GM19328 (cell line): Measurements from ENCODE around the gene DCTN4.
"Not testable (repeated sequence)": the region's sequence is repeated elsewhere in the genome, so short reads cannot be mapped to it uniquely, and the experiment has no call there.

ENCODE experiments used
- ATAC-seq: cut with Tn5 transposase; IDR thresholded peaks from one replicate; pipeline ENCODE4 v1.9.1; 2021; ENCODE audit warnings: mild to moderate bottlenecking, moderate library complexity; ENCODE audit not compliant: unreplicated experiment

Gene DCTN4

DNA sequence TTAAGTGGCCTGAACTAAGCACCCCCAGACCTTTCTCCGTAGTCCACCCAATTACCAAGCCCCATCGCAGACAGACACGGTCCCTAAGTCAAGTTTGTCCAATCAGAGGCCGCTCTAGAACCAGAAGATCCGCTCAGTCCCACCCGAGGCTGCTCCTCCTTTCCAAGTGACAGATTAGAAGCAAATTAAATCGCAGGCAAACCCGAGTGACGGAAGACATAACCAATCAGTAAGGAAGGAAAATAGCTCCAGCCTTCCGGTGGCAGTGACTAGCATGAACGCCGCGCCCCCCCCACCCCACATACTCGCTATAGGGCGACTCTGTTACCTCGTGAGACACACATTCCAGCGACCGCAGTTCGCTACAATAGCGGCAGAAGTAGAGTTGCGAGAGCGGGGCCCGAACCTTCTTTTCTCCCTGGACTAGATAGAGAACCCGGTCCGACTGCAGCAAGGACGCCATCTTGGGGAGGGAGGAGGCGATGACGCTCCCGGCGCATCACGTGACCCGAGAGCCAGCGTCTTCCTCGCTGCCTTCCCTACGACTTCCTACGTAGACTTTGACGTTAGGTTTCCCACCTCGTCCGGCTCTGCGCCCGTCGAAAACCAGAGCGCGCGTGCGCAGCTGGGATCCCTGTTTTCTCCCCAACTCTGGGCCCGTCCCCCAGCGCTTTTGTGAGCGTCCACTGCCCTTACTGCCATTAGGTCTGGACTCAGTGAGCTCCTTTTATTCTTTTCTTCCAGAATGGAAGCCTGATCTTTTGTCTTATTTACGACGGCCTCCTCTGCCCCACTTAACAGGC is at the start of gene DCTN4:
Gene DCTN4 (minus strand): TSS at position 487 of the 803 bp plus-strand sequence. CDS start 24 bp downstream, at position 463.
- ATAC-seq, result peak; percentile 97

DNA sequence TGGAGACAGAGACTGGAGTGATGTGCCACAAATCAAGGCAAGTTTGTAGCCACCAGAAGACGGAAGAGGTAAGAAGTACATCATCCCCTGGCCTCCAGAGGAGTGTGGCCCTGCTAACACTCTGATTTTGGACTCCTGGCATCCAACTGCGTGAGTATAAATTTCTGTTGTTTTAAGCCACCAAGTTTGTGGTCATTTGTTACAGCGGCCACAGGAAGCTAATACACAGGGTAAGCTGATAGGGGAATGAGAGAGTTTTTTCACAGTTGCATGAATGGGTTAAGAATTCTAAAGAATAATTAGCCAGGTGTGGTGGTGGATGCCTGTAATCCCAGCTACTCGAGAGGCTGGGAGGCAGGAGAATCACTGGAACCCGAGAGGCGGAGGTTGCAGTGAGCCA is 45.6 kb upstream of the DCTN4 start:
- ATAC-seq, result no peak

DNA sequence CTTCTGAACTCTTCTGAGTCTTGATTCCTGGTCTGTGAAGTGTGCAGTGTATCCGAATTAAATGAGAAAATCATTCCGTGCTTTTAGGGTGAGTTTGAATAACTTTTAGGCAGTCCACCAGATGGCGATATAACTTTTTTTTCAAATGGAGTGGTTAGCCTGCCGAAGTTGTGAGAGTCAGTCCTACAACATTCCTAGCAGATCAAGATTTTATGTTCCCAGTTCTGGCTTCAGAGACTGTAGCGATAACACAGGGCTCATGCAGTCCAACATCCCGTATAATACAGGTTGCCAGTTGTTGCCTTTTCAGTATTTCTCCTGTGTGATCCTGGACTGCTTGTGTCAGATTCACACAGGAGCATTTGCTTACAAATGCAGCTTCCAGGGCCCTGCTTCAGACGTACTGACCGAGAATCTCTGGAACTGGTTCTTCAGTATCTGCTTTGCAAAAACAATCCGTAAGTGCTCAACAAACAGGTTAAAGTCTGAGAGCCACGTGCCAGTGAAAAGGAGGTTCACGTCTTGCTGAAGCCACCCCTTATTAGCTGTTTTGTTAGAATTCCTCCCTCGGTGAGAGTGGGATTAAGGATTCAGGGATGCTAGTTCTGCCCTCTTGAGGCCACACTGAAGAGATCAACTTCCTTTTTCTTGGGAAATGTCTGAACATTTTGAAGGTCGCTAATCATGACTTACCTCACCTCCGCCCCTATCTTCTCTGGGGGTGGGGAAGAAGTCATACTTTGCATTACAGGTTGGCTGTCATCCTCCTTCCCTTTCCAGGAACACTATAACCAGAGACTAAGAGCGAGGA is 42.5 kb upstream of the DCTN4 start:
- no peak for ATAC-seq

DNA sequence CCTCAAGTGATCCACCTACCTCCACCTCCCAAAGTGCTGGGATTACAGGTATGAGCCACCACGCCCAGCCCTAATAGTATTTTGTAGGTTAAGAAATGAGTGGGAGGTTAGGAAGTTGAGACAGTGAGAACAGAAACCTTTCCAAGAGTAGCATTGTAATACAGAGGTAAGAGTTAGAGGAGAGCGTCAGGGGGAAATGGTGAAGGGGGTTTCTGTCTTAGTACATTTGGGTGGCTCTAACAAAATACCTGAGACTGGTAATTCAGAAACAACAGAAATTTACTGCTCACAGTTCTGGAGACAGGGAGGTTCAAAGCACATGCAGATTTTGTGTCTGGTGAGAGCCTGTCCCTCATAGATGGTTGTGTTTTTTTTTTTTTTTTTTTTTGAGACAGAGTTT is 38.6 kb upstream of the DCTN4 start:
- ATAC-seq, result no peak

DNA sequence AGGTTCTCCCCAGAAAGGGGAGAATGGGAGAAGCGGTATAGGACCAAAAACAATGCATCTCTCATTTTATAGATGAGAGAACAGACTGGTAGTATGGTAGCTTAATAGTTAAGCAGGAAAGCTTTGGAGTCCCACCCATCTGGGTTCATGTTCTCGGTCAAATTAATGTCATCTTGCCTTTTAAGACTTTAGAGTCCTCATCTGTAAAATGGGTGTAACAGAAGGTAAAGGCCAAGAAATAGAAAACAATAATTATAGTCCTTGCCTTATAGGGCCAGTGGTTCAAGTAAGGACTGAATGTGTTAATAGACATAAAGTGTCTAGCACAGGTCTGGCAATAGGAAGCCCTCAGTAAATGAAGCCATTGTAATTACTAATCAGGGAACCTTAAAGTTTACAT is 36.1 kb upstream of the DCTN4 start:
- no peak for ATAC-seq

DNA sequence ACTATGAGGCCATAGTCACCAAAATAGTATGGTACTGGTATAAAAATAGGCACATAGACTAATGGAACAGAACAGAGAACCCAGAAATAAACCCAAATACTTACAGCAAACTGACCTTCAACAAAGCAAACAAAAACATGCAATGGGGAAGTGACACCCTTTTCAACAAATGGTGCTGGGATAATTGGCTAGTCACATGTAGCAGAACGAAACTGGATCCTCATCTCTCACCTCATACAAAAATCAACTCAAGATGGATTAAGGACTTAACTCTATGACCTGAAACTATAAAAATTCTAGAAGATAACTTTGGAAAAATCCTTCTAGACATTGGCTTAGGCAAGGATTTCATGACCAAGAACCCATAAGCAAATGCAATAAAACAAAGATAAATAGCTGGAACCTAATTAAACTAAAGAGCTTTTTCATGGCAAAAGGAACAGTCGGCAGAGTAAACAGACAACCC is 34.6 kb upstream of the DCTN4 start:
- ATAC-seq, result not testable (repeated sequence)

DNA sequence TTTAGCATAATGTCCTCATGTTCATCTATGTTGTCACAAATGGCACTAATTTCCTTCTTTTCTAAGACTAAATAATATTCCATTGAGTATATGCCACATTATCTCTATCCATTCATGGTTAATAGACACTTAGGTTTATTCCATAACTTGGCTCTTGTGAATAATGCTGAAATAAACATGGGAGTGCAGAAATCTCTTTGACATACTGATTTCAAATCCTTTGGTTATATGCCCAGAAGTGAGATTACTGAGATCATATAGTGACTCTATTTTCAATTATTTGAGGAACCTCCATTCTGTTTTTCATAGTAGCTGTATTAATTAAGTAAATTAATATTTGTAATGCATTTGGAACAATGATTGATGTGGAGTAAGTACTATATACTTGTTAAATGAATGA is 32.7 kb upstream of the DCTN4 start:
- no peak for ATAC-seq

DNA sequence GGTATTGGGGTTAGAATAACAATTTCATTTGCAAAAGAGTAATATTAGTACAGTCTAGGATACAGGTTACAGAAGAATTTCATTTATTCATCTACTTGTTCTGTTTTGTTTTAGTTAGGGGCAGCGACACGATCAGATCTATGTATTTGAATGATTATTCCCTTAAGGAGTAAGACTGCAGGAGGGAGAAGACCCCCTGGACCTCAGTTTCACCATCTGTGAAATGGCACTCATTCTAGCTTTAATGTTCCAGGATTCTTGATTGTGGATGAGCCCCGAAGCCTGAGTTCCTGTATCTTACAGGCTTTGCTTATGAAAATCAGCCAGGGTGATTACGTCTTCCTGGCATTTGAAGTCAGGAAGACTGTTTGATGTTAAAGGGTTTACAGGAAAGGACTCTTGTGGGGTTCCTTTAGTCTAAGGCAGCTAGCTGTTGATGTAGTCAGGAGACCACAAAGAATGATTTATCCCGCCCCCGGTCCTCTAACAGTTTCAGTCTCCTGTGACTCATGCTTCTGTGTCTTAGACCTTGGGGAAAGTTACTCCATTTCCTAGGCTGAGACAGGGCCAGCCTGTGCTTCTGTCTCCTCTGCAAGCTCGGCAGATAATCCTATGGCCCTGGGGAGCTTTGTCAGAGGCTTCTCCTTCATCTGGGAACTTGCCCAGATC is 31.3 kb upstream of the DCTN4 start:
- peak; percentile 84 for ATAC-seq

DNA sequence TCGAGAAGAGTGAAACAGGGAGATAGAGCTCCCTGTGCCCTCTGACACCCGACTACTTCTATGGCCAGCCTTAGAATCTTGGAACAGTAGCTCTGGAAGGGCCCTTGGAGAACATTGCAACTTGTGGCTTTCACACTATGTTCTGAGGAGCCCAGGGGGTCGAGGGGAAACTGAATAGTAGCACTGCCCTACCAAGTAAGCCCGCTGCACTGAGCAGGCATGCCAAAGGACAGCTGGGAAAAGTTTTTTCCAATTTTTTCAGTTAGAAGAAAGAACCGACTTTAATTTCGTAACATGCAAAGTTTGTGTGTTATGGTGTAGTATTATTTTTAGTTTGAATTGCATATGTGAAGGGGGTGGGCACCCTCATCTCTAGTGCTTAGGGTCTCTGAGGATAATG is 30.6 kb upstream of the DCTN4 start:
- no peak for ATAC-seq

DNA sequence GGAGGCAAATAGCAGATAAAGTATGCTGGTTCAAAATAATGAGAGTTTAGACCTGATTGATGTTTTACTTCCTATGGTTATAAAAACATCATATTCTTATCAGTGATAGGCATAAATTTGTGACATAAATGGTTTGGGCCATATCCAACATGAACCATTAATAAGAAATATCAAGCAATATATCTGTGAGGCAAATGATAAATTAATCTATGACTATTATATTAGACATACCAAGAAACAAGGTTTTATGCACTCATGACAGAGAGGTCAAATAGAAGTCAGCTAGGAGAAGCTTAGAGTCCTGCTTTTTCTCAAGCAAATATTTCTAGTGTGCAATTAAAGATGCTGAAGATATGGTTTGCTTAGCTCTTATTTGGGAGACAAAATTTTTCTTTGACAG is 30.2 kb upstream of the DCTN4 start:
- no peak for ATAC-seq

DNA sequence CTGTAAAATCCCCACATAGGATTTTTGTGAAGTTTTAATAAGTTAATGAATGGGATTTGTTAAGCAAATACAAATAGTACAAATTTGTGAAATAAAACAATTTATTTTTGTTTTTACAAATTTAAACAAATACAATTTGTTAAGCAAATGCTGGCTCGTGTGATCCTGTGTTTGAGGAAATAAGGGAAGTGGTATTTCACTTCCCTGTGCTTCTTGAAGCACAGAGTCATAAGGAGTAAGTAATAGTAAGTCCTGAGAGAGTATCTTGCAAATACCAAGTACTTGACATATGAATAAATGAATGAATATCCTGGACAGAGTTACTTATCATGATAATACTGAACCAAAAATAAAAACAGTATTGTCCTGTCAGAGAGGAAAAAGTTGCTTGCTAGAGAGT is 28.8 kb upstream of the DCTN4 start:
- no peak for ATAC-seq

DNA sequence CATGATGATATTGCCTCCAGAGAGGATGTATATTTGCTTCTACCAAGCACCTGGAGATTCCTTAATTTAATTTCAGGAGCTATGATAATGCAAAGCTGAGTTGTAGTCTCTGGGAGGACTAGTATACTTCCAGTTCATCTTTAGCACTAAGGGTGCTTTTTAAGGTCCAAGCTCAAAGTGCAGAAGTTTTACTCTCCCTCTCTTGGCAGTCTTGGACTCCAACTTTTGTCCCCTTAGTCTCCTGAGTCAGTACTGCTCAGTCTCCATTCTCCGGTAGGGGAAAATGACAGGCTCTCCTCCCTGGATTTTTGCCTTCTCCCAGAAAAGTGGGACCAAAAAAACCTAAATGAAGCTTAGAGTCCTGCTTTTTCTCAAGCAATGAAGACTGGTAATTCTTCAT is 28.1 kb upstream of the DCTN4 start:
- ATAC-seq, result no peak

DNA sequence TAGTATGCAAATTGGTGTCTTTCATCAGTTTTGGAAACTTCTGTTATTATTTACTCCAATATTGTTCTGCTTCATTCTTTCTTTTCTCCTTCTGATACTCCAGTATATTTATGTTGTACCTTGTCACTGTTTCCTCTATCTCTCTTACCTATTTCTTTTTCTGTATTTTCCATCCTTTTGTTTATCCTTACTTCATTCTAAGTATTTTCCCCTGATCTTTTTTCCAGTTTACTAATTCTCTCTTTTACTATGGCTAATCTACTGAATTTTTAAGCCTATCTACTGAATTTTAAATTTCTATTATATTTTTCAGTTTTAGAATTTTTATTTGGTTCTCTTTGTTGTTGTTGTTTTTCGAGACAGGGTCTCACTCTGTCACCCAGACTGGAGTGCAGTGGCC is 27.1 kb upstream of the DCTN4 start:
- ATAC-seq, result no peak

DNA sequence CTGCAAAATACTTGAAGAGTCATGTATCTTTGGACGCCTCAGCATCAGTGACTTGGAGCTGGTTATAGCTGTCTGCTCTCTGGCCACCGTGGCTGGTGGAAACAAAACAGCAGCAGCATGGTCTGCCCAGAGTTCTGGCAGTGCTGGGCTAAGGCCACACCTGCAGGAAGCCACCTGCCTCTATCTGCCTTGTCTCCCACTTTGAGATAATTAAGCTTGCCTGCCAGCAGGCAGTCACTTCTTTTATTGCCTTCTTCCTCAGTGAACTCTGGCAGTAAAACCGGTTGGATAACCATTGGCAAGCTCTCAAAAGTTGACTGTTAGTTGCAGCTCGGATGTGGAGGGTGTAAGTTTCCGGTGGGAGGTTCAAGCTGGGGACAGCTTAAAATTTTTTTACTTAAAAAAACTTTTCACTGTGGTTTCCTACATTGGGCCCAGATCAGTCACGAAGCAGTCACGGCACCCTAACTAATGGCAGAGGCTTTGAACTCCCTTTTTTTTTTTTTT is 24.7 kb upstream of the DCTN4 start:
- ATAC-seq, result peak; percentile 48

DNA sequence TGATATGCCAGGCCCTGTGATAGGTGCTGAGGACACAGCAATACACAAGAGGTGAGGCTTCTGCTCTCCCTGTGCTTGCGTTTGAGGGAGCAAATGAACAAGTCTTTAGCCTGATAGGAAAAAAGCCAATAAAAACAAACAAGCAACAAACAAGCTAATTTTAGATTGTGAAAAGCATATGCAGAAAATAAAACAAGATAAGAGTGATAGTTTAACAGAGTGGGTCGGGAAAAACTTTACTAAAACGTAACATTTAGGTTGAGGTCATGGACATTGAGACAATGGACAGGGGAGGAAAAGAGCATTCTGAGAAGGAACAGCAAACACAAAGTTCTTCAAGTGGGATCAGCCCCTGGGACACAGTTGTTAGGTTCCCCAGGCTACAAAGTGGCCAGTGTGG is 24.0 kb upstream of the DCTN4 start:
- ATAC-seq, result no peak

DNA sequence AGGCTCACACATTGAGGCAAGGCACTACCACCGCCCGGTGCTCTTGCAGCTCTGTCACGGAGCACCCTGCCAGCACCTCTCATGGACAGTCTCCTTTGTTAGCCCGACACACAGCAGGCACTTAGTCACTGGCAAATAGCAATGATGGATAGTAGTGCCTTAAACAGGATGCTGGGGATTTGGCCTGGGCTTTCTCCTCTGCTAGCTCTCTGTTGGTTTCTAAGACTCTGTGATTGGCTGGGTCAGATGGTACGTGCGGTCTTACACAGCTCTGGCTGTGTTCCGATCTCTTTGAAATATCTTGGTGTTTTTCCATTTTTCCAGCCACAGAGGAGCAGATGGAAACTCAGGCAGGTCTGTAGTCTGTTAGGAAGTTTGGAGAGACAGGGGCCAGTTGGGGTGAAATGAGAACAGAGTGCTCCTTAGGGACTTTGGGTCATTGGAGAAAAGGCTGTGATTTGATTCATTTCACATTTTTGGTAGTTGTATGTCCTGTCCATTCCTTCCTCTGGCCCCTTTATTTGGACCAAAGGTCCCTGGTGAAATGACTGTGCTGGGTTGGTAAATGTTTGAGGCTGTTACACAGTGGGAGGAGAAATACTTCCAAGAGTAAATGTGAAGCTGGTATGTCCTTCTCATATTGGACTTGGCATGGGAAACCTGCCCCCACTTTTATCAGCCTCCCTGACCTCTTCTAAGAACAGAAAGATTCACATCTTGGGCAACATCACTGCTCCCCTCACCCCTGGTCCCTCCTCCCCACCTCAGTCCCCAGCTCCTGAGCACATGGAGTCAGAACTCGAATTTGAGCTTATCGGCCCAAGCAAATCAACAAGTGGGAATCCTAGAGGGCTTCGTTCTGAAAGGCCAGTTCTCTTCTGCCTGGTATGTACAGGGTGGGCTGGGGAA is 23.1 kb upstream of the DCTN4 start:
- ATAC-seq, result no peak

DNA sequence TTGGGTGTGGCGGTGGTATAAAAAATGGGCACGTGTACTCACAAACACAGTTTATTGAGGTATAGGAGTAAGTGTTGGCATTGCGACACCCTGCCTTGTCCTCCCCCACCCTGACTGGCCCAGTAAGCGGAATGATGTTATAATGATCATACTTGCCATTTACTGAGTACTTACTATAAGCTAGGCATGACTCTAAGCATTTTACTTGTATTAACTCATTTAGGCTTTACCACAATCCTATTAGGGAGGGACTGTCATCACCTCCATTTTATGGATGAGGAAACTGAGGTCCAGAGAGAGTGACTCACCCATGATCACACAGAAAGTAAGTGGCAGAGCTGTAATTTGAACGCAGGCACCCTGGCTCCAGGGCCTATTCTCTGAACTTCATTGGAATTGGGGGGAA is 22.0 kb upstream of the DCTN4 start:
- no peak for ATAC-seq

DNA sequence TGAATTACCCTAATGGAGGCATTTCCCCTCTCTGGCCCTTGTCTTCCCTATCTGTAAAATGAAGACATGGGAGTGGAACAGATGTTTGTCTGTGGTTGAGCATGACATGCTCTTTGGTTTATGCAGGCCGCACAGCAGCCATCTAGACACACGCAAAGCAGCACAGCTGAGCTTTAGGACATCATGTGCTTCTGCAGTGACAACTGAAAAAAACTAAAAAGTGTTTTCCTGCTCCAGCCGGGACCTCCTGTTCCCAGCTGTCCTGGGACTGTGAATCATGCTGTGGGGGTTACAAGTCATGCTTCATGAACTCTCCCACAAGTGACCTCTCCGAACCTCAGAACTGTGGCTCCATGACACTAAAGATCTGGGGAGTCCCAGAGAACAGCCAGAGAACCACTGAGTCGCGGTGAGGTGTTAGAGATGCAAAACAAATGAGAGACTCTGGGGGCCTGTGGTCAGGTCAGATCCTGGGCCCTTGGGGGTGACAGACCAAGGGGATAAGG is 21.4 kb upstream of the DCTN4 start:
- ATAC-seq, result peak; percentile 51

DNA sequence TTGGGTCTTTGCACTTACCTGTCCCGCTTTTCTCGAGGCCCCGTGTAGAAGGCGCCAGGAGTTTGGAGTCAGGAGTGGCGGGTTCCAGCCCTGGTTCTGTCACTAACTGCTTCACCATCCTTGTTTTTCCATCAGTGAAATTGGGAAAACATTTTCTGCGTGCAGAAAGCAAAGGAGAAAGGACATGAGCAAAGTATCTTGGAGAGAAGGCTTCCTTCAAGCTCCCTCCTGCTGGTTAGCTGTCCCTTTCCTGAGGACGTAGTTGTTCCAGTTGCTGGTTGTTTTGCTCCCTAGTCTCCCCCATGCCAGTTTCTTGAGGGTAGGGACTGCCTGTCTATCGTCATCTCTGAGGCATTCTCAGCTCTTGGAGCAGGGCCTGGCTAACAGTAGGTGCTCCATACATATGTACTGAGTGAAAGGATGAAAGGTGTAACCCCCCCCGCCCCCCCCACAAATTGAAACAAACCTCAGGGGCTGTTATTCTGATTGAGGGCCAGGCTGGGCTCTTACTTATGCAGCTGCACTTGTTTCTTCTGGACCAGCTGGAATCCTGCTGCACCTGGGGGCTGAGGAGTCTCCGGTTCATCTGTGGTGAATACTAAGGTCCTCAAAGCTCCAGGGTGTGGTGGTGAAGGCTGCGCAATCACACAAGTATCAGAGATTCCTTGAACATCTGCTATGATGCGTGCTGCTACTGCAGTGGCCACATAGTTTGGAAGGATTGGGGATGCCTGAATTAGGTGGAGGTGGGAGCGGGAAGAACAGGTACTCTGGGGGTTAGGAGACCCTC is 20.8 kb upstream of the DCTN4 start:
- ATAC-seq, result no peak
